Neuron (in vitro differentiated cells): ENCODE results near the gene MAPK1.
"Not testable (repeated sequence)": the region's sequence is repeated elsewhere in the genome, so short reads cannot be mapped to it uniquely, and the experiment has no call there.

Experiments
- H2AFZ ChIP-seq: one replicate; pipeline ENCODE4 v1.6.1; 2013; ENCODE audit warnings: low read depth, mild to moderate bottlenecking, inconsistent platforms, low read length, moderate library complexity
- H3K27me3 ChIP-seq: one replicate; pipeline ENCODE4 v1.6.1; 2013; ENCODE audit warnings: low read length; ENCODE audit not compliant: insufficient read depth
- H3K36me3 ChIP-seq: one replicate; pipeline ENCODE4 v1.6.1; 2013; ENCODE audit warnings: low read length; ENCODE audit not compliant: insufficient read depth
- H3K4me1 ChIP-seq: one replicate; pipeline ENCODE4 v1.6.1; 2013; ENCODE audit warnings: low read length; ENCODE audit not compliant: insufficient read depth
- H3K4me3 ChIP-seq: 2 replicates; pipeline ENCODE4 v1.5.1; 2013; ENCODE audit warnings: mild to moderate bottlenecking, low read length, moderate library complexity
- H3K9me3 ChIP-seq: one replicate; pipeline ENCODE4 v1.6.1; 2013; ENCODE audit warnings: low read length

MAPK1 gene

DNA sequence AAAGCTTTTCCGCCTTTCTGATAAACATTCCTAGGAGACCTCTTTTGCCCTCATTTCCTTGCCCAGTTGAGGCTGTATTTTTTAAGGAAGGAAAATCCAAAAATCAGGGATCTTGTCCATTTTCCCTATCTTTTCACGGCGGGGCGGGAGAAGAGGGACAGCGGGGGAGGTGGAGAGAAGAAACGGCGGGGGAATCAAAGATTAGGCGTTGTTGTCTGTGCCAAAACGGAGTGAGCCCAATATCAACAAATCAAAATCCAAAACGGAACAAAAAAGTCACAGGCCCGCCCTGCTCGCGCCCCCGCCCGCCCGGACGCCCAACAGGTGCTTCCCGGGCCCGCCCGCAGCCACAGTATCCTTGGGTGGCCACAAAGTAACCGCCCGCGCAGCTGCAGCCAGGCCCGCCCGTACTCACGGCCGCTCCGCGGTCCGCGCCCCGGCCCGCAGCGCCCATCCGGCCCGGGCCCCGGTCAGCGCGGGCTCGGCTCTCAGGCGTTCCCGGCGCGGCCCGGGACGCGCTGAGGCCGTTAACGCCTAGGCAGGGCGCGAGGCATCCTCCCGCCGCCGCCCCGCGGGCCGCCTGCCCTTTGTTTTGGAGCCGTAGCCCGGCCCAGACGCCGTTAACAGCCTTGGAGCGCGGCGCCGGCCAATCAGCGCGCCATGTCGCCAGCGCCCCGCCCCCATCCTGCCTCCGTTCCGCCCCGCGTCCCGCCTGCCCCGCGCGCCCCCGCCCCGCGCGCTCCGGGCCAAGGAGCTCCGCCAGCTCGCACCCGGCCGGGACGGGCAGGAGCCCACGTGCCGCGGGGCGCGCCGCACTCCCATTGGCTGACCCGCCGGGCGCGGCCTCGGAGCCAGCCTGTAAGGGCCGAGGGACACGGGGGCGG is 132.0 kb downstream of the MAPK1 start, which contains the start of gene YPEL1:
Gene YPEL1 (minus strand): TSS at position 595 of the 884 bp plus-strand sequence. CDS start 25,050 bp downstream, outside the sequence.
- no peaks in the 10 kb centered on the region for H3K9me3 ChIP-seq
- H3K4me1 ChIP-seq, result peaks cover 9% of the 10 kb centered on the region
- peak within 1 kb of the TSS; percentile 70 for H2AFZ ChIP-seq
- H3K27me3 ChIP-seq, result peaks cover 2% of the 10 kb centered on the region
- H3K4me3 ChIP-seq, result peak within 1 kb of the TSS; percentile 94
- H3K36me3 ChIP-seq, result peaks cover 2% of the 10 kb centered on the region

DNA sequence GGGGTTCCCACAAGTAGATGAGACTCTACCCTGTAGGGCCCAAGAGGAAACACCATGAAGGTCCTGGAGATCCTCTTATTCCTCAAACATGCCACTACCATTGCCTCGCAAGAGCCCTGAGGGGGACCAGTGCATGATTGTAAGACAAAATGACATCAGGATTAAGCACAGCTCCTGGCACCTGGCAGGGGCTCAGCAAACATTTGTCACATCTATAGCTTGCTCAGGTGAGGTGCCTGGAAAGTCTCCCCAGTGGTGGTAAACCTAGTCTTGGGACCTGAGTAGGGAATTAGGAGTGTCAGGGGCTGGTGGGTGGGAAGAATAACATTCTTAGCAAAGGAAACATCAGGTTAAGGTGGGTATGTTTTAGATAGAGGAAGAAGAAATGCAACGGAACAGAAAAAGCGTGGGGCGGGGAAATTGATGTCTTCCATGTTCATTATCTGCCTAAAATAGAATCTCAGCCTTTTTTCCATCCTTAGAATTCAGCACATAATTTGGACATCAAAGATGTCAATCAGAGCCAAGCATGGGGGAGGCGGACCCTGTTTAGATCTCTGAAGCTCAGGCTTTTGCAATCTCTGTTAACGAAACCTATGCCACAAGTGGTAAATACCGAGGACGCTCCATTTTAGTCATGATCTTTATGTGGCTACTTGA is 132.8 kb downstream of the MAPK1 start:
- Histone ChIP-seq H3K4me3 (peak overlapping the region; percentile 94), H3K4me1 (peaks cover 9% of the 10 kb centered on the region), H3K9me3 (no peaks in the 10 kb centered on the region), H2AFZ (peak overlapping the region; percentile 70), H3K36me3 (peaks cover 2% of the 10 kb centered on the region), H3K27me3 (peaks cover 2% of the 10 kb centered on the region)

DNA sequence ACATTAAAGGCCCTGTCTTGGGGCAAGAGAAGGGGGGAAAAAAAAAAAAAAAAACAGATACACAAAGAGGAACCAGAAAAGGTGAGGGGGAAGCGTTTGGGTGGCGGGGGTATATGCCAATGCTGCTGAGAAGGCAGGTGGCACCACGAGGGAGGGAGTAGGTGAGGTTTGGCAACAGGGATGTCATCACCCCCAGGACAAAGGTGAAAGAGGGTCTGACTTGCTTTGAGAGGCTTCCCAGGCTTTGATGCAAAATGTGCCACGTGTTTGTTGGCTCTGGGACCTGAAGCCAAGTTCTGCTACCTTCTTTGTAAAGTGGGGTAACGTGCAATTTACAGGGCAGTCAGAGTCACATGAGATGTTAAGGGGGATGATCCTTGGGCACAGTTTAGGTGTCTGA is 135.9 kb downstream of the MAPK1 start:
- Histone ChIP-seq H3K36me3 (peaks cover 16% of the 10 kb centered on the region), H3K27me3 (no peaks in the 10 kb centered on the region), H3K4me1 (peaks cover 9% of the 10 kb centered on the region), H3K9me3 (no peaks in the 10 kb centered on the region), H3K4me3 (no peak overlapping the region), H2AFZ (no peak overlapping the region)

DNA sequence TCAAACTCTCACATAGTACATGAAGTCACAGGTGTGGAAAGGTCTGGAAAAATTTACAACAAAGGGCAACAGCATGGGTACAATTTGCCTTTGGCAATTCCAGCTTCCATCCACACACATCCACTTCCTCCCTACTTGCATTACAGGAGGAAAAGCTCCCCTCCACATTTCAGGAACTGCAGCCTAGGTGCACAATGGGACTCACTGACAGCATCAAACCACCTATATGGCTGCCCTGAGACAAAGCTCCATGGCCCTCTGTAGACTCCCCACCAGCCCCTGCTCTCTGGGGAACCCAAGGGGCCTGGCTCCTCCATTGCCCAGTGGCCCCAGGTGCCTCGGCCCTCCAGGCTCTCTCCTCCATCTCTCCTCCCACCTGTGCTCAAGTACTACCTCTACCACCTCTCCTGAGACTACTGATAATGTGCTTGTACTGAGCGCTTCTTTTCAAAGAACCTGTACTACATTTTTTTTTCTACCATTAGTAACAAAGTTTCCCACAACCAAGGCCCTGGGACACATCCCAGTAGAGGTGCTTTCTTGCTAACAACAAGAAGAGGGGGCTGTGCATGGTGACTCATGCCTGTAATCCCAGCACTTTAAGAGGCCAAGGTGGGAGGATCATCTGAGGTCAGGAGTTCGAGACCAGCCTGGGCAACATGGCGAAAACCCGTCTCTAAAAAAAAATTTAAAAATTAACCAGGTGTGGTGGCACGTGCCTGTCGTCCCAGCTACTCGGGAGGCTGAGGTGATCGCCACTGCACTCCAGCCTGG is 136.7 kb downstream of the MAPK1 start:
- Histone ChIP-seq H3K4me1 (peaks cover 9% of the 10 kb centered on the region), H3K27me3 (no peaks in the 10 kb centered on the region), H3K36me3 (peaks cover 16% of the 10 kb centered on the region), H3K4me3 (no peak overlapping the region), H3K9me3 (no peaks in the 10 kb centered on the region), H2AFZ (no peak overlapping the region)

DNA sequence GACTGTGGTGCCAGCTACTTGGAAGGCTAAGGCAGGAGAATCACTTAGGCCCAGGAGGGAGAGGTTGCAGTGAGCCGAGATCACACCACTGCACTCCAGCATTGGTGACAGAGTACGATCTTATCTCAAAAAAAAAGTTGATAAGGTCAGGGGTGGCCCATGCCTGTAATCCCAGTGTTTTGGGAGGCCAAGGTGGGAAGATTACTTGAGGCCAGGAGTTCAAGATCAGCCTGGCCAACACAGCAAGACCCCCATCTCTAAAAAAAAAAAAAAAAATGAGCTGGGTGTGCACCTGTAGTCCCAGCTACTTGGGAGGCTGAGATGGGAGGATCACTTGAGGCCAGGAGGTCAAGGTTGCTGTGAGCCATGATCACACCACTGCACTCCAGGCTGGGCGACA is 138.3 kb downstream of the MAPK1 start:
- H3K36me3 ChIP-seq, result peaks cover 16% of the 10 kb centered on the region
- not testable (repeated sequence) for H3K9me3 ChIP-seq, H2AFZ ChIP-seq, H3K4me1 ChIP-seq, H3K4me3 ChIP-seq, H3K27me3 ChIP-seq

DNA sequence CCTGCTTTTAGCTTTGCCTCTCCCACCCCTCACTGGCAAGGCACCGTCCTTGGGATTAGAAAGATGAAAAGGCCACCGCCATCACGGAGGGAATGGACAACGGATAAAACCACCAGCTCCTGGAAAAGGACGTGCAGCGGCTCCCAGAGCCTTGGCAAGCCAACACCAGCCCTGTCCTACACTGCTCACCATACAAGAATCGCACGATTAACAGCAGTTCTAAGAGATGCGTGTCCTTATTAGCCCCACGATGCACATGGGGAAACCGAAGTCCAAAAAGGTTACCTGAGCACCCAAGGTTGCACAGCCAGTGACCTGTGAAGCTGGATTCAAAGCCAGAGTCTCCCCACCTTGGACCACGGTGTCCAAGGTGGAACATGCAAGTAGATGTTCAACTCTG is 139.2 kb downstream of the MAPK1 start:
- H3K4me3 ChIP-seq, result no peak overlapping the region
- peaks cover 19% of the 10 kb centered on the region for H3K36me3 ChIP-seq
- H3K27me3 ChIP-seq, result no peaks in the 10 kb centered on the region
- no peaks in the 10 kb centered on the region for H3K9me3 ChIP-seq
- no peaks in the 10 kb centered on the region for H3K4me1 ChIP-seq
- H2AFZ ChIP-seq, result no peak overlapping the region

DNA sequence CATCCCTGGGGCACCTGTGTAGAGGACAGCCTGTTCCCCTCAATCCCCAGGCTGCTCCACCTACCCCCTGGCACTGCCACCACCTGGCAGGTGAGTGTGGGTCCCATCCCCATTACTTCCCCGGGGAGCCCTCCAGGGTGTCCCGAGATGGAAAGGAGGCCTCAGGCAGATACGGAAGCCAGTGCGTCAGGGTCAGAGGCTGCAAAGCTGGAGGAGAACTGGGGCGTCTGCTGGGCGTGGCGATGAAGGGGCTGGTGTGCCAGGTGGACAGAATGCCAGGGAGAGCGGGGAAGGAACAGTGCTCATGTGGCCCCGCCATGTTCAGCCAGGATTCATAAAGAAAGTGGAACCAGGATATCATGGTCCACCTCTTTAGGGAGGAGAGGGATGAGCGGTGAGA is 139.7 kb downstream of the MAPK1 start:
- H3K4me1 ChIP-seq, result no peaks in the 10 kb centered on the region

DNA sequence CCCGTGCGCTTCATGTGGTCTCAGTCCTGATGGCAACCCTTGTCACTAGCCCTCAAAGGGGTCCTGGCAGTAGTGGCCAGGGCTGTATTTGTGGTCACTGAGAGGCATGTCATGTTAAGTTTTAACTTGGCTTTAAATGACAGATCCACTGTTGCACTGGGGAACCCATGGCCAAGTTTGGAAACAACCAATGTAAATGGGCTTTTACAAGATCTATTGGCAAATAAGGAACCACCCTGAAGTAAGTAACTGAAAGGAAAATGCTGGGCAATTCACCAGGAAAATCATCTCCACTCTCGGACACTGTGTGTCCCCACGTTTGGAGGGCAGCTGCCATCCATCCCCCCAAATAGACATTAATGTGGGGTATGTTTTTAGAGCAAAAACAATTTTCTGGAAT is 140.3 kb downstream of the MAPK1 start:
- Histone ChIP-seq H3K9me3 (no peaks in the 10 kb centered on the region), H3K27me3 (no peaks in the 10 kb centered on the region), H3K4me3 (no peak overlapping the region), H2AFZ (no peak overlapping the region), H3K36me3 (peaks cover 19% of the 10 kb centered on the region), H3K4me1 (no peaks in the 10 kb centered on the region)

More for the DNA sequence above, 139.7 kb downstream of the MAPK1 start:
- Histone ChIP-seq H3K27me3 (no peaks in the 10 kb centered on the region), H3K9me3 (no peaks in the 10 kb centered on the region), H3K36me3 (peaks cover 19% of the 10 kb centered on the region), H2AFZ (no peak overlapping the region), H3K4me3 (no peak overlapping the region)

DNA sequence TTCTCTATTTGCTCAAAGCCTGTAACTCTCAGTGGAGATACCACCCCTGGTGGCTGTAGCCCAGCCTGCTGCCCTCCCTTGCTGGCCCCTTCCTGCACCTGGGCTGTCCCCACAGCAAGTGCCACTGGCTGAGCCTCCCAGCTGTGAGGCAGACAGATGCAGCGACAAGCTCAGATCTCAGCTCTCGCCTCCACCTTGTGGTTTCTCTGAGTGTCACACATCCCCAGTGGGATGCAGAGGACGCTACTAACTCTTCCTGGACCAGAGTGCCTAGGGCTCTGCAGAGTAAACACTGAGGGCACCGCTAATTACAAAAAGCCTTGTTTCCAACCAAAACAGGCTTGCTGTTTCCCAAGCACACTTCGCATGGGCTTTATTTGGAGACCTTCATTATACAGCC is 140.8 kb downstream of the MAPK1 start:
- Histone ChIP-seq H3K4me3 (no peak overlapping the region), H3K36me3 (peaks cover 19% of the 10 kb centered on the region), H3K4me1 (no peaks in the 10 kb centered on the region), H3K9me3 (no peaks in the 10 kb centered on the region), H3K27me3 (no peaks in the 10 kb centered on the region), H2AFZ (no peak overlapping the region)

DNA sequence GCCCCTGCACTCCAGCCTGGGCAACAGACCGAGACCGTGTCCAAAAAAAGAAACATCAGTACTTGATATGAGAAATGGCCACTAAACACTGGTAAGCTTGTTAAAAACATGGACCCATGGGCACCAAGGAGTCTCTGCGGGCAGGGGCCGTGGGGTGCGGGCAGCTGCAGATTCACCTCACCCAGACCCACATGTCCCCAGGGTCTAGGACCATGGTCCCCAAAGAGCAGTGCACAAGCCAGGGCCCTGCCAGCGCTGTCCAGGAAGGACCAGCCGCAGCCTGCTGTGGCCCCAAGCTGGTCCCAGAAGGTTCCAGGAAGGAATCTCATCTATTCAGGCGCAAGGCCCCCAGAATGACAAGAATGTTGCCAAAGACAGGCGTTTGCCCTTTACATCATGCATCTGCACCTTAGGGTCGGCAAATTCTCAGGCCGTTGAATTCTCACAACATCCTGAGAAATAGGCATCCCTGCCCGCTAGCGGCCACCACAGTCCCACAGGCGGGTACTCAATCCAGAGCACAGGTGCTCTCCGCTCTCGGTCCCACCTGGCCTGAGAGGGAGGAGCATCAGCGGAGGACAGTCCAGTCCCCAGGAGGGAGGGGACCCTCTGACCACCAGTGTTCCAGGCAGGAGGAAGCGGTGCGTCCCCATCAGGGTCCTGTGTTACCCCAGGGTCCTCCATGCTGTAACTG is 141.3 kb downstream of the MAPK1 start:
- Histone ChIP-seq H3K36me3 (peaks cover 19% of the 10 kb centered on the region), H3K4me3 (no peak overlapping the region), H3K27me3 (no peaks in the 10 kb centered on the region), H3K4me1 (no peaks in the 10 kb centered on the region), H2AFZ (no peak overlapping the region), H3K9me3 (no peaks in the 10 kb centered on the region)

DNA sequence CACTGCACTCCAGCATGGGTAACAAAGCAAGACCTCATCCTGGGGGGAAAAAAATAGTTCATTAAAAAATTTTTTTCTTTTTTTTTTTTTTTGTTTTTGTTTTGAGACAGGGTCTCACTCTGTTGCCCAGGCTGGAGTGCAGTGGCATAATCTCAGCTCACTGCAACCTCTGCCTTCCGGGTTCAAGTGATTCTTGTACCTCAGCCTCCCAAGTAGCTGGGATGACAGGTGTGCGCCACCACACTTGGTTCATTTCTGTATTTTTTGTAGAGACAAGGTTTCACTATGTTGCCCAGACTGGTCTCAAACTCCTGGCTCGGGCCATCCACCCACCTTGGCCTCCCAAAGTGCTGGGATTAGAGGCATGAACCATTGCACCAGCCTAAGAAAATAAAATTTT is 142.9 kb downstream of the MAPK1 start:
- not testable (repeated sequence) for H3K27me3 ChIP-seq, H3K4me3 ChIP-seq

DNA sequence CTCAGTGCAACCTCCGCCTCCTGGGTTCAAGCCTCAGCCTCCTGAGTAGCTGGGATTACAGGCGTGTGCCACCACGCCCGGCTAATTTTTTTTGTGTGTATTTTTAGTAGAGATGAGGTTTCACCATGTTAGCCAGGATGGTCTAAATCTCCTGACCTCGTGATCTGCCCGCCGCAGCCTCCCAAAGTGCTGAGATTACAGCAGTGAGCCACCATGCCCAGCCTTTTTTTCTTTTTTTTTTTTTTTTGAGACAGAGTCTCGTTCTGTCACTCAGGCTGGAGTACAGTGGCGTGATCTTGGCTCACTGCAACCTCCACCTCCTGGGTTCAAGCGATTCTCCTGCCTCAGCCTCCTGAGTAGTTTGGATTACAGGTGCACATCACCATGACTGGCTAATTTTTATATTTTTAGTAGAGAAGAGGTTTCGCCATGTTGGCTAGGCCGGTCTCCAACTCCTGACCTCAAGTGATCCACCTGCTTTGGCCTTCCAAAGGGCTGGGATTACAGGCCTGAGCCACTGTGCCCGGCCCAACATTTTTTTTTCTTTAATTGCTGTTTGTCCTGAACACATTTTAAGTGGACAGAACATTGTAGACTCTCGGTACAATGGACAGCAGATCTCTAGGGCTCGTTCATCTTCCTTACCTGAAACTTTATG is 146.1 kb downstream of the MAPK1 start:
- H3K4me3 ChIP-seq, H3K4me1 ChIP-seq, H3K27me3 ChIP-seq, H3K36me3 ChIP-seq, H2AFZ ChIP-seq, H3K9me3 ChIP-seq: not testable (repeated sequence)

More for the DNA sequence above, 142.9 kb downstream of the MAPK1 start:
- H3K4me1 ChIP-seq, H2AFZ ChIP-seq, H3K9me3 ChIP-seq: not testable (repeated sequence)
- peaks cover 15% of the 10 kb centered on the region for H3K36me3 ChIP-seq
